Small intestine (tissue), 7 donors: ENCODE data around the gene C6orf136. TPM values are rescaled to one million over a fixed set of nuclear protein-coding genes. Genes with fewer than 3 reads are reported as not detected.
A peak's percentile ranks its signal among the peaks of the same experiment; 100 is the strongest.

Source experiments
- DNase-seq, 2 donors: peaks; one replicate each; pipeline versions ENCODE4 v3.0.0 to v3.0.0-alpha.2; 2013
- FAIRE-seq: peaks from 2 replicates; lab custom pipeline; 2012; peaks lifted over from hg19 to GRCh38; lab: Jason Lieb, UNC
- H3K27ac ChIP-seq, 3 donors: one replicate each; pipeline ENCODE4 v1.5.1; 2013; ENCODE audit warnings: low read length in 2 of 3, mild to moderate bottlenecking in 2 of 3, control low read depth in 1 of 3, inconsistent platforms in 1 of 3, low read depth in 1 of 3, moderate library complexity in 1 of 3
- H3K27me3 ChIP-seq, 3 donors: one replicate each; pipeline ENCODE4 v1.6.1; 2013; ENCODE audit warnings: low read length in 3 of 3, inconsistent platforms in 1 of 3; ENCODE audit not compliant: control insufficient read depth in 3 of 3, insufficient read depth in 3 of 3
- H3K36me3 ChIP-seq, 3 donors: one replicate each; pipeline ENCODE4 v1.6.1; 2013; ENCODE audit warnings: low read length in 3 of 3, inconsistent platforms in 1 of 3, low read depth in 1 of 3, mild to moderate bottlenecking in 1 of 3, moderate library complexity in 1 of 3; ENCODE audit not compliant: control insufficient read depth in 3 of 3, insufficient read depth in 2 of 3
- H3K4me1 ChIP-seq, 3 donors: one replicate each; pipeline ENCODE4 v1.6.1; 2013; ENCODE audit warnings: low read length in 2 of 3, inconsistent platforms in 1 of 3, low read depth in 1 of 3, mild to moderate bottlenecking in 1 of 3, moderate library complexity in 1 of 3; ENCODE audit not compliant: control insufficient read depth in 3 of 3, insufficient read depth in 2 of 3
- H3K4me3 ChIP-seq, 3 donors: one replicate each; pipeline ENCODE4 v1.5.1; 2013; ENCODE audit warnings: low read length in 3 of 3, control low read depth in 1 of 3, inconsistent platforms in 1 of 3, low read depth in 1 of 3, mild to moderate bottlenecking in 1 of 3, moderate library complexity in 1 of 3
- H3K9me3 ChIP-seq, 2 donors: one replicate each; pipeline ENCODE4 v1.6.1; 2013; ENCODE audit warnings: low read depth in 1 of 2, low read length in 1 of 2; ENCODE audit not compliant: control insufficient read depth in 2 of 2, insufficient read depth in 1 of 2
- WGBS, 3 donors: extraction: QIAGEN DNeasy Blood & Tissue Kit; methylation state at CpG; one replicate each; pipeline ENCODE4 v1.1.7; 2013; 5-methylcytosine and 5-hydroxymethylcytosine counted together
- polyA plus RNA-seq, 4 donors: library from polyadenylated mRNA; stranded (reverse) in 3 of 4; unstranded in 1 of 4; fragments of 200-250 nt in 3 of 4; fragments of 120-200 nt in 1 of 4; gene quantifications; one replicate each; pipeline versions ENCODE4 v1.2.1 to v1.2.3, GENCODE V29; 2013
- donor health status: healthy with polysubstance abuse.
- donor health status: control.
- donor health status: control.
- donor health status: Bipolar disorder and iron deficiency.
- donor health status: healthy.

C6orf136 gene
- polyA plus RNA-seq, 4 donors = 32.6 to 125 (median 59.7) TPM

- peak overlapping the region in 2 of 3 donors; percentile 60 to 79 for H3K4me3 ChIP-seq
- WGBS, 3 donors = 21 to 24% (median 23%) methylated on average over 8 of the region's 8 CpGs
- no peaks in the 10 kb centered on the region for H3K9me3 ChIP-seq
- peaks cover 0 to 15% (median 9%) of the 10 kb centered on the region in 3 donors for H3K36me3 ChIP-seq
- H3K27ac ChIP-seq = peak overlapping the region; percentile 37 to 99 (median 96)
- FAIRE-seq = no peak
- peaks cover 0 to 22% (median 3%) of the 10 kb centered on the region in 3 donors for H3K4me1 ChIP-seq
- DNase-seq = peak in 1 of 2 donors; percentile 40
- H3K27me3 ChIP-seq = no peaks in the 10 kb centered on the region
Observed at GRCh38 chr6:30614044-30614842, 32.7 kb upstream of the C6orf136 start.

GRCh38 chr6:30614843-30615218 lies 32.1 kb upstream of the C6orf136 start:
- Histone ChIP-seq H3K9me3 (no peaks in the 10 kb centered on the region), H3K27ac (peak overlapping the region; percentile 96 to 99 (median 98)), H3K4me1 (peaks cover 0 to 22% (median 3%) of the 10 kb centered on the region in 3 donors), H3K36me3 (peaks cover 0 to 18% (median 9%) of the 10 kb centered on the region in 3 donors), H3K27me3 (no peaks in the 10 kb centered on the region), H3K4me3 (peak overlapping the region; percentile 19 to 79 (median 60))
- FAIRE-seq = no peak
- WGBS, 3 donors = 0 to 1% (median 0%) methylated on average over 6 of the region's 6 CpGs
- peak; percentile 98 for DNase-seq

GRCh38 chr6:30615219-30615957 lies 31.5 kb upstream of the C6orf136 start:
- FAIRE-seq (no peak), DNase-seq (peak; percentile 56 to 77)
- H3K4me1 ChIP-seq = peaks cover 0 to 22% (median 3%) of the 10 kb centered on the region in 3 donors
- 0 to 1% (median 0%) methylated on average over 10 of the region's 10 CpGs for WGBS, 3 donors
- H3K27me3 ChIP-seq = no peaks in the 10 kb centered on the region
- H3K9me3 ChIP-seq = no peaks in the 10 kb centered on the region
- peak overlapping the region; percentile 96 to 99 (median 98) for H3K27ac ChIP-seq
- H3K36me3 ChIP-seq = peaks cover 0 to 20% (median 9%) of the 10 kb centered on the region in 3 donors
- peak overlapping the region; percentile 60 to 92 (median 79) for H3K4me3 ChIP-seq

GRCh38 chr6:30615958-30616810 lies 30.7 kb upstream of the C6orf136 start:
- 0% methylated on average over 10 of the region's 10 CpGs for WGBS, 3 donors
- H3K27me3 ChIP-seq = no peaks in the 10 kb centered on the region
- H3K27ac ChIP-seq = peak overlapping the region; percentile 96 to 99 (median 98)
- FAIRE-seq (no peak), DNase-seq (peak; percentile 52 to 76)
- H3K4me1 ChIP-seq = peaks cover 0 to 22% (median 3%) of the 10 kb centered on the region in 3 donors
- no peaks in the 10 kb centered on the region for H3K9me3 ChIP-seq
- H3K4me3 ChIP-seq = peak overlapping the region; percentile 60 to 92 (median 79)
- peaks cover 0 to 24% (median 9%) of the 10 kb centered on the region in 3 donors for H3K36me3 ChIP-seq

- Histone ChIP-seq H3K4me3 (peak within 1 kb of the TSS; percentile 65 to 92 (median 79)), H3K9me3 (no peaks in the 10 kb centered on the region), H3K4me1 (peaks cover 0 to 22% (median 3%) of the 10 kb centered on the region in 3 donors), H3K36me3 (peaks cover 0 to 29% (median 9%) of the 10 kb centered on the region in 3 donors), H3K27ac (peak within 1 kb of the TSS; percentile 96 to 99 (median 98)), H3K27me3 (no peaks in the 10 kb centered on the region)
- FAIRE-seq (peak; percentile 53), DNase-seq (peak; percentile 99 to 100)
- WGBS, 3 donors = 0 to 1% (median 0%) methylated on average over 39 to 40 of the region's 40 CpGs
Observed at GRCh38 chr6:30616811-30617564, 29.9 kb upstream of the C6orf136 start, which contains the start of gene PPP1R10. PPP1R10 (minus strand) TSS chr6:30617243; CDS start chr6:30609944, 7,299 bp downstream.

GRCh38 chr6:30617565-30618269 lies 29.2 kb upstream of the C6orf136 start, which contains the start of gene MRPS18B:
MRPS18B (plus strand) TSS chr6:30617840; CDS start chr6:30617866, 26 bp downstream.
- FAIRE-seq (no peak), DNase-seq (peak; percentile 99)
- H3K36me3 ChIP-seq = peaks cover 2 to 36% (median 12%) of the 10 kb centered on the region in 3 donors
- WGBS, 3 donors = 0% methylated on average over 34 of the region's 34 CpGs
- H3K4me1 ChIP-seq = peaks cover 0 to 22% (median 3%) of the 10 kb centered on the region in 3 donors
- no peaks in the 10 kb centered on the region for H3K27me3 ChIP-seq
- peak within 1 kb of the TSS; percentile 96 to 99 (median 98) for H3K27ac ChIP-seq
- no peaks in the 10 kb centered on the region for H3K9me3 ChIP-seq
- peak within 1 kb of the TSS; percentile 65 to 92 (median 79) for H3K4me3 ChIP-seq
